Measurements from ENCODE around the gene DHRS4.

Gene DHRS4
- 7.4 to 11.4 reads per million in 2 donors for total RNA-seq

DNA sequence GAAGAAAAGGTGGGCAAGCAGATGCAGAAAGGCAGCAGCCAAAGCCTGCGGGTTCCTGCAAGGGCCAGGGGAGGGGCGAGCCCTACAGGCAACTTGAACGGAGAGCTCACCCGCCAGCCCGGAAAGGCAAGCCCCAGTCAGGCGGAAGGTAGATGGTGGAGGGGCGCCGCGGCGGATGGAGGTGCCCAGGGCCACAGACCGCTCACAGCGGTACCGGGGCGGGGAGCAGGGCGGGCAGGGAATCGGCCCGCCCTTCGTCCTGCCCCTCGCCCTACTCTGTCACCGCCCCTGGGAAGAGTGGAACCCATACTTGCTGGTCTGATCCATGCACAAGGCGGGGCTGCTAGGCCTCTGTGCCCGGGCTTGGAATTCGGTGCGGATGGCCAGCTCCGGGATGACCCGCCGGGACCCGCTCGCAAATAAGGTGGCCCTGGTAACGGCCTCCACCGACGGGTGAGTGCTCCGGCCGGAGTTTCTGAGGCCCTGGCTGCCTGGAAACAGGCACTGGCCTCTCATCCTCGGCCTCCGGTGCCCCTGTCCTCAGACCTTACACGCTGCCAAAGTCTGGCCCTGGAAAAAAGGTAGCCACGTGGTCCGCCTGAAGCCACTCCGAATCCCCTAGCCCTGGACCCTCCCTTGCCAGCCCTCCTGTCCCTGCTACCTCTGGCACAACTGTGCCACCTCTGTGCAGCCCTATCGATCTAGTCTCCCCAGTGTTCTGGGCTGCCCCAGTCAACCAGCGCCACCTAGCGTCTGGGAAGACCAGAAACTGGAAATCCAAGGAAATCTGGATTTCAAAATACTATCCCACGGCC, at the start of gene DHRS4:
TSS of gene DHRS4 (plus strand) at position 307 of the 815 bp plus-strand sequence. CDS start at position 326, 19 bp downstream.
- DNase-seq, result peak; percentile 73

DNA sequence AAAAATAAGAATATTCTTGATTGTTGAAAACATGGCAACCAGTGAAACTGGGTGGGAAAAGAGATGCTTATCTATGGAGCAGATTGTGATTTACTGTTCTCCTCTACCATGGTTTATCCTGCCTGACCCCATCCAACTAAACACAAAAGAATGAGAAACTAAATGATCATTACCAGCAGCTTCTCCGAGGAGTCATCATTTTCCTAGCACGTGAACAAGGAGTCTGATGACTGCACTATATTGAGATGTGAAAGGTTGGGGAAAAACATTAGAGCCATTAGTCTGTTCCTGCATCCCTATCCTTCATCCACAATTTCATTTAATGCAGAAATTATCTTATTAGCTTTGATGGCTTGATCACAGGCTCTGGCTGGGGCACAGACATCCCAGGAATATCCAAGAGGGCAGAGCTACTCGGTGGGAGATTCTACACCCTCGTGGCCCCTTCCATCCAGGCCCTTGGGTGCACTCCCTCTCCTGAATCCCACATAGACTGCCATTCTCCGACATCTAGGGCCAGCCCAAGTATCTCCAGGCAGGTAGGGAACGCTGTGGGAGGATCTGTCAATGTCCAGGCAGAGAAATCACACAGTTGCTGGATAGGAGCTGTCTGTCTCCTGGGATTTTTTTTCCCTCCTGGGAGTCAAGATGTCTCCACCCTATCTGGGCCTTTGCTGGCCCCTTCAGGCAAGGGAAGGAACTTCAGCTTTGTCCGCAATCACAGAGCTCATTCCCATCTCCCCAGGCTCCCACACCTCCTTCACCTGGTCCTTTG, 43.3 kb upstream of the DHRS4 start:
- no peak for DNase-seq

- no peak for DNase-seq
These were observed 42.7 kb upstream of the DHRS4 start for GRCh38 chr14:23910876-23911210.

DNA sequence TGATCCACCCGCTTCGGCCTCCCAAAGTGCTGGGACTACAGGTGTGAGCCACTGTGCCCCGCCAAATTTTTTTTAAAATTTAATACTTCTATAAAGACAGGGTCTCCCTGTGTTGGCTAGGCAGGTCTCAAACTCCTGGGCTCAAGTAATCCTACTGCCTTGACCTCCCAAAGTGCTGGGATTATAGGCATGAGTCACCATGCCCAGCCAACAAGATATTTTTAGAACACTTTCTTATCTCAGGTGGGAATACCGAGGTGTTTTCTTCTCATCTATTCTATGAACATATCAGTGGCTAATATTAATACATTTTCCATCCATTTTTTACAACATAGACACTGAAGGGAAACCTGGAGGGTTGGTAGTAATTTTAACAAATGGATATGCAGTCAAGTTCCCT, 38.0 kb upstream of the DHRS4 start:
- no peak for DNase-seq

DNA sequence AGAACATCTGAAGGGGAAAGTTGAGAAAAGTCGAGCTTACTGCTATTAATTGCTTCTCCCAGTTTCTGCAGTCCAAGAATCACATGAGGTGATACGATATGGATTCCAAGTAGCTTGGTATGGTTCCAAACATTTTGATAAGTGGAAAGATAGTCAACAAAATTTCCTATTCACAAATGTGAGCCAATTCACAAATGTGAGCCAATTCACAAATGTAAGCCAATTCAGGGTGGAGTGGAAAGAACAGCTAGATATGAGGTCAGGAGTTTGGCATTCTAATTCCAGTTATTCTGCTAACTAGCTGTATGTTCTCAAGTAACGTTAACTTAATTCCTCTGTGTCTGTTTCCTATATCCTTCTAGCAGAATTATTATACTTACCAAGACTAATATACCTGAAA, 37.6 kb upstream of the DHRS4 start:
- DNase-seq, result no peak

GRCh38 chr14:23916446-23916845, 37.1 kb upstream of the DHRS4 start:
- no peak for DNase-seq

- no peak for DNase-seq
These were observed 31.0 kb upstream of the DHRS4 start for GRCh38 chr14:23922545-23922944.

- no peak for DNase-seq
These were observed 28.0 kb upstream of the DHRS4 start for GRCh38 chr14:23925523-23926075.

DNA sequence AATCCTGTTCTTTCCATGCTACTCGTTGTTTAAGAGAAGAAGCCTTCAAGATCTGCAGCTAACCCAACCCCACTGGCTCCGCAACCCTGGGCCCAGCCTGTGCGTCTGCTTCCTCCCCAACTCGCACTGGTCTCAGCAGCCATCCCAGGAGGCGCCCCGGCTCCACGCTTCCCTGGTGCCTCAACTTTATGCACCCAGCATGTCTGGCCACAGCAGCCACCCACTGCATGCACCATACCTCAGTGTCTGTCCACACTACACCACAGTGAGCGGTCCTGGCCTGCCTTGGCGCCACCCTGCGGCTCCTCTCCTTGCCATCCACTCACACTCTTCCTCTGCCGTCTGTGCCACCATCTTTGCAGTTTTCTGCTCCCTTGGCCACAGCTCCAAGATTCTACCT, 27.0 kb upstream of the DHRS4 start:
- DNase-seq, result no peak

- DNase-seq, result no peak
These were observed 24.4 kb upstream of the DHRS4 start for GRCh38 chr14:23929136-23929535.

DNA sequence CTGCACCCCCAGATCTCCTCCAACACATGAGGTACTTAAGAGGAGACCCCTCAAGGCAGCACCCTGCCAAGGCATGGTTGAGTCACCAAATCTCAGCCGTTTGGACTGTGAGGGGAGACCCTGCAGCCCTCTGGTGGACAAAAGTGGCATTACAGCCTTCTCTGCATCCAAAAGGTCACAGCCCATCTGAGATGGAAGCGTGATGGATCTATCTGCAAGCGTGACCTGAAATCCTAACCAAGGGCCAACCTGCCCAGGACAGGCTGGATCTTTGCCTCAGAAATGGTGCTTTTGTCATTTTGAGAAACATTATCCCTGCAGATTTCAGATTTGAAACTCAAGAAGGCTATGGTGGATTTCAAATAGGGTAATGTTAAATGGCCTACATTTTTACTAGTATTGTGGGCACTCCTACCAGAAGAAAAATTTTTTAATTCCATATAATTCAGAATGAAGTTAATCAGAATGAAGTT, 23.7 kb upstream of the DHRS4 start:
- DNase-seq, result no peak

DNA sequence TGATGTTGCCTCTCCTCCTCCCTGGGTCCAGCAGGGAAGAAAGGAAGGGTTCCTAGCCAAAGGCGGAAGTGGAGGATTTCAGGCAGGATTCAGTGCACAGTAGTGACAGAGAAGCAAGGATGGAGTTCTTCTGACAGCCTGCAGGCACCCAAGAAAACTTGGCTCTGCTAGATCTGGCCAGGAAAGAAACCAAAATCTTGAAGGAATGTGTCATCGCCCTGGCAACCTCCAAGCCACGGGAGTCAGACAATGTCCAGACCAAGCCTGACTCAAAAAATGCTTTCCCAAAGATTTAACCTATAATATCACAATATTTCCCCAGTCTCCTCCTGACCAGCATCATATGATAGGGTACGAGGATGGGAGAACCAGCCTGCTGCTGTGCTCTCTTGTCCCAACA, 22.8 kb upstream of the DHRS4 start:
- DNase-seq, result no peak

GRCh38 chr14:23931721-23932289, 21.8 kb upstream of the DHRS4 start:
- no peak for DNase-seq

DNA sequence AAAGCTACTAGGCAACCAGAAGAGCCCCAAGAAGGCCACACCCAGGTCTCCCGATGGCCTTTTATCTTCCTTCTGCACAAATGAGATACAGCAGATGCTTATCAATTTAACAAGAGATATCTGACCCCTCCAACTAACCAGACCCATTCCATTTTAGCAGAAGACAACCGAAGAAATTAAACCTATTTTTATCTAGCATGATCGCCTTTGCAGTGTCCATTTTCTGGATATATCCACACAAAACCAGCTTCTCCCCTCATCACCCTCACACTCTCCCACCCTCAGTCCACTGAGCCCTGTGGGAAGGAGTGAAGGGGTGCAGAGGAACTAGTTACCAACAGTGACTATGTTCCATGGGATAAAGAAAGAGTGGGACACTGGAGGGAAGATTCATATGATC, 20.9 kb upstream of the DHRS4 start:
- no peak for DNase-seq

DNA sequence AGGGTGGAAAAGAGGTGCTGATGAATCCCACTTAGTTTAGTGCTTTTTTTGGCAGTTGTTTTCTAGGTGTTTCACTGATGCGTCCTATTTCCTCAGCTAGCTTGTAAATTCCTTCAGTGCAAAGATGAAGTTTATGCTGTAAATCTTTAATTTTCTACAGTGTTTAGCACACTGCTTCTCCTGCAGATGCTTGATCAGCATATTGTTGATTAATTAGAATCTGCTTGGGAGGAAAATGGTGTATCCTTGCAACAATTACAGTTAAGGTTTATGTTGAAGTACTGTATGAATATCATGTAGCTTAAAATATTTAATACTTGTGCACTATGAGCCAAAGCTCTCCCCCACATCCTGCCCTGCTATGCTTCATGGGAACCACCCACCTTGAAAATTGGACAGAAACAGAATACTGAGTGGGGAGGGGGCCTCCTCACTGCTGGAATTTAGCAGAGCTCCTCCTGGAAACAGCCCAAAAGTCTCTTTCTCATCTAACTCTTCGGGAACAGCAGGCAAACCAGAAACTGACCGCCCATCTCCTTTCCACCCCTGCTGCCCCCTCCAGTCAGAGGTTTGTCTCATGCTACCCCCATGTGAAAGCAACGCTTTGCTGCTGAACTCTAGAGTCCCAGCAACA, 20.3 kb upstream of the DHRS4 start:
- no peak for DNase-seq

DNA sequence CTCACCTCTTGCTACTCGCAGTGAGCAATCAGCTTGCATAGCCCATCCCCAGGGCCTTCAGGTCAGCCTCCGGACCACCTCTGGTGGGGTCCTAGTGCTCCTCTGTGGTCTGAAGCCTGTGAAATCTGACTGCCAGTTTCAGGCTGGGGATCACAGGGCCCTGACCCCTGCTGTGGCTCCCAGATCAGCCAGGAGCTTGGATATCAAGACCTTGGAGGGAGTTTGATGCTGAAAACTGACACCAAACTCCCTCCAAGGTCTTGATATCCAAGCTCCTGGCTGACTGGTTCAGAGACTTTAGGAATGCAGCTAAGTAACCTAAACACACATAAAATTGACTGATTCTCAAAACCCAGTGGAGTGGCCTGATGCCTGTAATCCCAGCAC, 19.8 kb upstream of the DHRS4 start:
- no peak for DNase-seq

DNA sequence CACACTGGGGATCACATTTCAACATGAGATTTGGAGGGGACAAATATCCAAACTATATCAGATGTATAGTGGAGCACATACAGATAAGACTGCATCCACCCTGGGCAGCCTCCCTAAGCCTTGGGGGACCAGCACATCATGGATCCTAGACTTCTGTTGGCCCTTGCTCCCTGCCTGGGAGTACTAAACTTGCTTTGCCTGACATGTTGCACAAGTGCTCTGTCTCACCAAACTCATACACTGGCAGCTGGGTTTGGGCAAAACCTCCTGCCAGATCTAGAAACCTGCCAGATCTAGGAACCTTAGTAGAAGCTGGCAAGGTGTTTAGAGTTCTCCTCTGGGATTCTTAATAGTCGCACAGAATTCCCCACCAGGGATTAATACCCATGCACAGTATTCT, 18.4 kb upstream of the DHRS4 start:
- DNase-seq, result no peak

DNA sequence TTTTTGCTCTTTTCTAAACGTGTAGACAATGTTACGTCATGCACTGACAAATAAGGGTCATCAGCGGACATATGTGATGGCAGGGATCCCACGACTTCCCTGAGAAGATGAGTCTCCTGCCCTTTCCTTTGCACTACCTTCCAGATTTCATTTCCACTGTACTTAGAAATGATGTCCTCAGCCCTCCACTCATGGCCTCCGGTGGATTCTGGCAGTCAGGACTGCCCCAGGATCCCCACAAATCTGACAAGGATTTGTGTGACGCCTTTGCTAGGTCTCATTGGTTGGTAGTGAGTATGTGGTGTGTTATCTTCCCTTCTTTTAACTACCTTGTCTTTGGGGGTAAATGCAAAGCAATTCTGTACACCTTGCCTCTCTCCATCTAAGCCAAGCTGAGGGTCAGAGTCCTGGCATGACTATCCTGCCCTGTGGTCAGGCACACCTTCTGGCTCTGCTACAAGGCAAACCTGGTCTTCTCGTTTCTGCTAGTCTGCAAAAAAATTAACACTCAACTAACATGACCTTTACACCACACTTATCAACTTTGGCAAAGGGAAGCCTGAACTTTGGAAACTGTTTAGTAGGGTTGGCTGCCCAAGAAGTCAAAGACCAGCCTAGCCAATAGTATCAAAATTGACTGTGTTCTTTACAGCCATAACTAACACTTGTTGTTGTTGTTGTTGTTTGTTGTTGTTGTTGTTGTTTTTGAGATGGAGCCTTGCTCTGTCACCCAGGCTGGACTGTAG, 17.3 kb upstream of the DHRS4 start:
- no peak for DNase-seq

DNA sequence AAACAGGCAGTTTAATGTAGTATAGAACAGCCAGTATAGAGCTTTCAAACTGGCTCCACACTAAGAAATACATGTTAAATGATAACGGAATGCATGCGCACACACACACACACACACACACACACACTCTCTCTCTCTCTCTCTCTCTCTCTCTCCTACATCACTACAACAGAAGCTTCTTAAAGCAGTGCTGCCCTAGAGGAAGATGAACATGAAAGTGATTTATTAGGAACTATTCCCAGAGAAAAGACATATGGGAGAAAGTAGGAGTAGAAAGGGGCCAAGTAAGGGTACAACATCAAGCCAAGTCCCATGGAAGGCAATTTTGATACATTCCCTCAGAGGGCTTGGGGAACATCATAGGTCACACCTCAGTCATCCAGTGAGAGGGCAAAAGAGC, 16.4 kb upstream of the DHRS4 start:
- no peak for DNase-seq

DNA sequence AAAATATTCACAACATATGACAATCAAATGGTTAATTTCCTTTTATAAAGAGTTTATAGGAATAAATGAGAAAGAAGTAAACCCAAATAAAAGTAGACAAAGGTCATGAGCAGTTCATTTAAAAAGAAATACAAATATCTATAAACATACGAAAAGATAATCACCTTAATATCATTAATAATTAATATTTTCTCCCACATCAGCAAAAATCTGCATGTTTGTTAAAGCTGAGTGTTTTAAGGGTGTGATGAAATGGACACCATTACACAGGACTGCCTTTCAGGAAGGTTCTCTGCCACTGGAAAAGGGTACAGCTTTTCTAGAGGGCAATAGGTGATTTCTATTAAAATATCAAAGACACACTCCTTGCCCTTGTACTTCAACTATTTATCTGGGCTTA, 14.7 kb upstream of the DHRS4 start:
- DNase-seq, result no peak

GRCh38 chr14:23939607-23940326, 13.8 kb upstream of the DHRS4 start:
- no peak for DNase-seq

- no peak for DNase-seq
These were observed 12.3 kb upstream of the DHRS4 start for GRCh38 chr14:23941230-23941629.
